Fibroblast of lung (primary cell): ENCODE results near the gene PVR.

Source experiments
- EZH2 ChIP-seq: IDR thresholded peaks from 2 replicates; pipeline ENCODE4 v1.5.1; 2012; ENCODE audit warnings: low read length, control low read depth, mild to moderate bottlenecking; ENCODE audit errors: missing control alignments
- TF ChIP-seq, protein P1 (sequence below), 2 donors: IDR thresholded peaks in 1 of 2; conservative IDR thresholded peaks in 1 of 2; 1 replicate in 1 of 2; 2 replicates in 1 of 2; pipeline ENCODE4 v1.5.1; 2011 to 2012; ENCODE audit warnings: low read length in 2 of 2, control low read depth in 1 of 2, inconsistent platforms in 1 of 2, low read depth in 1 of 2, mild to moderate bottlenecking in 1 of 2

DNA sequence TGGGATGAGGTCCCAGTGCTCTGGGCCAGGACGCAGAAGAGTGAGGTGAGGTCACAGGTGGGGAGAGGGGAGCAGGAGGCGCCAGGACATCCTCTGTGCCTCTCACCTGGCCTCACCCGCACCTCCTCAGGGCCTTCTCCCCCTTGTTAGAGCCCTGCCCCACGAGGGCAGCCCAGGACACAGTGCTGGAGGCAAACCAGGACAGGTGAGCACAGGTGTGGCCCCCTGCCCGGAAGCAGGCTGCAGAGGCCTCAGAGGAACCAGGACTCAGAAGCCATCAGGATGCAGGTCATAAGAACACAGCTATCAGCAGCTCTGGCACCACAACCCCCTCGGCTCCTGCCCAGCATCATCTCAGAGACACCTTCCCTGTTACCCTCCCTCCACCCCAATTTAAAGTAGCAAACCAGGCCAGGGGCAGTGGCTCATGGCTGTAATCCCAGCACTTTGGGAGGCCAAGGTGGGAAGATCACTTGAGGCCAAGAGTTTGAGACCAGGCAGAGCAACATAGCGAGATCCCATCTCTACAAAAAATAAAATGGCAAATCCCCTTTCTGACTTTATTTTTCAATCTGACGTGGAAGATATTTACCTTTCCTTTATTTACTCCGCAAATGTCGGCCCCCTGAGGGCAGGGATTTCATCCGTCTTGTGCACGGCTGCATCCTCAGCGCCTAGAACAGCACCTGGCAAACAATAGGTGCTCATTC is 54.9 kb downstream of the PVR start, which contains the start of gene CEACAM16:
- TF ChIP-seq, protein P1, sequence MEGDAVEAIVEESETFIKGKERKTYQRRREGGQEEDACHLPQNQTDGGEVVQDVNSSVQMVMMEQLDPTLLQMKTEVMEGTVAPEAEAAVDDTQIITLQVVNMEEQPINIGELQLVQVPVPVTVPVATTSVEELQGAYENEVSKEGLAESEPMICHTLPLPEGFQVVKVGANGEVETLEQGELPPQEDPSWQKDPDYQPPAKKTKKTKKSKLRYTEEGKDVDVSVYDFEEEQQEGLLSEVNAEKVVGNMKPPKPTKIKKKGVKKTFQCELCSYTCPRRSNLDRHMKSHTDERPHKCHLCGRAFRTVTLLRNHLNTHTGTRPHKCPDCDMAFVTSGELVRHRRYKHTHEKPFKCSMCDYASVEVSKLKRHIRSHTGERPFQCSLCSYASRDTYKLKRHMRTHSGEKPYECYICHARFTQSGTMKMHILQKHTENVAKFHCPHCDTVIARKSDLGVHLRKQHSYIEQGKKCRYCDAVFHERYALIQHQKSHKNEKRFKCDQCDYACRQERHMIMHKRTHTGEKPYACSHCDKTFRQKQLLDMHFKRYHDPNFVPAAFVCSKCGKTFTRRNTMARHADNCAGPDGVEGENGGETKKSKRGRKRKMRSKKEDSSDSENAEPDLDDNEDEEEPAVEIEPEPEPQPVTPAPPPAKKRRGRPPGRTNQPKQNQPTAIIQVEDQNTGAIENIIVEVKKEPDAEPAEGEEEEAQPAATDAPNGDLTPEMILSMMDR (conservative IDR thresholded peaks at IDR 0.05 in 1 of 2, IDR thresholded peaks at IDR 0.05 in 1 of 2; ENCODE audit: low read depth in 1 of 2, low read length in 2 of 2), result no peak
- TF ChIP-seq EZH2, result no peak
